Spleen (tissue), 11 donors: ENCODE results near the gene SASH3. TPM values are rescaled to one million over a fixed set of nuclear protein-coding genes. Genes with fewer than 3 reads are reported as not detected.

Experiments
- DNase-seq: peaks from one replicate; pipeline ENCODE4 v3.0.0-alpha.2; 2020
- H3K27ac ChIP-seq, 8 donors: fragments of 200-600 bp; sonication (generic) in 7 of 8; 1 replicate in 4 of 8; 2 replicates in 4 of 8; pipeline versions ENCODE4 v1.5.0 to v1.8.0; 2016 to 2021; ENCODE audit warnings: inconsistent platforms in 4 of 8, mild to moderate bottlenecking in 4 of 8, moderate library complexity in 1 of 8
- H3K27me3 ChIP-seq, 7 donors: fragments of 200-600 bp; sonication (generic) in 6 of 7; replicated peaks in 1 of 7; 1 replicate in 4 of 7; 2 replicates in 3 of 7; pipeline versions ENCODE4 v1.5.0 to v1.8.0; 2016 to 2021; ENCODE audit warnings: inconsistent platforms in 3 of 7, mild to moderate bottlenecking in 1 of 7
- H3K36me3 ChIP-seq, 6 donors: fragments of 200-600 bp; sonication (generic) in 5 of 6; 1 replicate in 4 of 6; 2 replicates in 2 of 6; pipeline versions ENCODE4 v1.5.0 to v1.8.0; 2016 to 2021; ENCODE audit warnings: inconsistent platforms in 2 of 6
- H3K4me1 ChIP-seq, 6 donors: fragments of 200-600 bp; sonication (generic) in 5 of 6; 1 replicate in 3 of 6; 2 replicates in 3 of 6; pipeline versions ENCODE4 v1.5.0 to v1.8.0; 2016 to 2021; ENCODE audit warnings: inconsistent platforms in 3 of 6
- H3K4me3 ChIP-seq, 8 donors: fragments of 200-600 bp; sonication (generic) in 7 of 8; 1 replicate in 4 of 8; 2 replicates in 4 of 8; pipeline versions ENCODE4 v1.5.0 to v1.8.0; 2016 to 2021; ENCODE audit warnings: inconsistent platforms in 4 of 8, mild to moderate bottlenecking in 4 of 8, moderate library complexity in 2 of 8
- H3K9me3 ChIP-seq, 8 donors: fragments of 200-600 bp; sonication (generic) in 7 of 8; 1 replicate in 4 of 8; 2 replicates in 4 of 8; pipeline versions ENCODE4 v1.5.0 to v1.8.0; 2016 to 2021; ENCODE audit warnings: inconsistent platforms in 4 of 8
- POLR2A ChIP-seq, 3 donors: fragments of 450-650 bp; IDR thresholded peaks; one replicate each; pipeline ENCODE4 v1.5.1; 2017; ENCODE audit warnings: antibody characterized with exemption in 3 of 3, mild to moderate bottlenecking in 1 of 3
- POLR2AphosphoS5 ChIP-seq, 3 donors: sonication (generic); formaldehyde crosslinking; IDR thresholded peaks; one replicate each; pipeline ENCODE4 v1.5.1; 2017; ENCODE audit warnings: antibody characterized with exemption in 3 of 3
- WGBS, 5 donors: extraction: QIAGEN DNeasy Blood & Tissue Kit in 3 of 5; methylation state at CpG; one replicate each; pipeline versions ENCODE4 v1.1.5 to v1.1.7; 2013 to 2018; 5-methylcytosine and 5-hydroxymethylcytosine counted together
- intact Hi-C: fragments of 100-400 bp; cut with DNase I; formaldehyde crosslinking; loops from one replicate; pipeline ENCODE4 v1.15.0; 2023; ENCODE audit warnings: low total_unique reads
- polyA plus RNA-seq, 3 donors: library from polyadenylated mRNA; stranded (reverse); fragments of 200-250 nt; gene quantifications; one replicate each; pipeline ENCODE4 v1.2.1, GENCODE V29; 2013
- total RNA-seq, 7 donors: library from RNA; depleted of rRNA in 3 of 7; stranded (reverse); fragments of >200 nt in 3 of 7; fragmentation: NEBNext Ultra II Directional in 4 of 7; extraction: Animal tissue kit (Norgen Biotek cat#: 25700) in 4 of 7; gene quantifications; one replicate each; pipeline versions ENCODE4 v1.1.0 to v1.2.1, GENCODE V29; 2016 to 2021
- TF ChIP-seq, protein P1 (sequence below), 11 experiments: fragments of 200-600 bp in 7 of 11; fragments of 450-650 bp in 4 of 11; sonication (generic) in 4 of 11; IDR thresholded peaks in 8 of 11; conservative IDR thresholded peaks in 3 of 11; 1 replicate in 7 of 11; 2 replicates in 4 of 11; pipeline versions ENCODE4 v1.4.0 to v1.8.0; 2016 to 2021; ENCODE audit warnings: antibody characterized with exemption in 11 of 11, inconsistent platforms in 4 of 11, mild to moderate bottlenecking in 1 of 11
- donor health status: healthy with polysubstance abuse.
- donor health status: DM: no; HTN: no; CAD: no; lungs with moderate emphysema.
- donor health status: DM: no; HTN: no; CAD: no.
- donor health status: Bipolar disorder and iron deficiency.
- donor health status: healthy.
- donor health status: DM: no; HTN: no; CAD: no.
- donor health status: DM: yes; HTN: yes; CAD: no.

Gene SASH3
- total and polyA plus RNA-seq, 10 donors: 111 to 204 (median 140) TPM

DNA sequence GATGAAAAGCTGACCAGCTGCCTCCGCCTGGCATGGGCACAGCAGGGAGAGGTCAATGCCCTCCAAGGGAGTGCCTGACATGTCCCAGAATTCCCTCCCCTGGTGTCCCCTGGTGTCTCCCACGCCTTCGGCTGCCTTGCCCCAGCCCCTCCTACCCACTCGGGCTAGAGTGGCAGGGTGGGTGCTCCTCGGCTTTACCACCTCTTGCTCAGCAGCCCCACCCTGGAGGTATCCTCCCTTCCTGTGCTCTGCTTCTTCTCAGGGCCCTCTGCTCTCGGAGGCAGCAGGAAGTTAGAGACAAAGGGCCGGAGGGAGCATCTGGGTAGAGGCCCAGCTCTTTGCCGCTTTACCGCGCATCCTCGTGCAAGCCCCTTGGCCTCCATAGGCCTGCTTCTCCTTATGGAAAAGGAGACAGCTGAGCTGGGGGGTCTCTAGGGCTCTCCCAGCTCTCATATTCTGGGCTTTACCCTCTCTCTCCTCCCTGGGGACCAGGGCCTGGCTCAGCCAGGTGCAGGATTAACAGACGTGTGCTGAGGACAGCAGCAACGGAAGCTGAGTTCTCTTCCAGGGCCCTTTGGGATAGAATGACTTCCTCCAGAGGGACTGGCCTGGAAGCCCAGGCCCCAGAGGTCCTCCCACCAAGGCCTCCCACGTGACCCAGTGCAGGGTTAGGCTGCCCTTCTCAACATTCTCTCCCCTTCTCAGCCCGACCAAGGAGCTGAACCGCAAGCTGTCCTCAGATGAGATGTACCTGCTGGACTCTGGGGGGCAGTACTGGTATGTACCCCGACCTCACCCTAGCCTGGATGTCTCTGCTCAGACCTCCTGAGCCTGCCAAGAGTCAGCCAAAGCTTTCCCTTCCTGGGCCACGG is 23.7 kb upstream of the SASH3 start:
- TF ChIP-seq, protein P1, sequence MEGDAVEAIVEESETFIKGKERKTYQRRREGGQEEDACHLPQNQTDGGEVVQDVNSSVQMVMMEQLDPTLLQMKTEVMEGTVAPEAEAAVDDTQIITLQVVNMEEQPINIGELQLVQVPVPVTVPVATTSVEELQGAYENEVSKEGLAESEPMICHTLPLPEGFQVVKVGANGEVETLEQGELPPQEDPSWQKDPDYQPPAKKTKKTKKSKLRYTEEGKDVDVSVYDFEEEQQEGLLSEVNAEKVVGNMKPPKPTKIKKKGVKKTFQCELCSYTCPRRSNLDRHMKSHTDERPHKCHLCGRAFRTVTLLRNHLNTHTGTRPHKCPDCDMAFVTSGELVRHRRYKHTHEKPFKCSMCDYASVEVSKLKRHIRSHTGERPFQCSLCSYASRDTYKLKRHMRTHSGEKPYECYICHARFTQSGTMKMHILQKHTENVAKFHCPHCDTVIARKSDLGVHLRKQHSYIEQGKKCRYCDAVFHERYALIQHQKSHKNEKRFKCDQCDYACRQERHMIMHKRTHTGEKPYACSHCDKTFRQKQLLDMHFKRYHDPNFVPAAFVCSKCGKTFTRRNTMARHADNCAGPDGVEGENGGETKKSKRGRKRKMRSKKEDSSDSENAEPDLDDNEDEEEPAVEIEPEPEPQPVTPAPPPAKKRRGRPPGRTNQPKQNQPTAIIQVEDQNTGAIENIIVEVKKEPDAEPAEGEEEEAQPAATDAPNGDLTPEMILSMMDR (IDR thresholded peaks at IDR 0.05 in 8 of 11, conservative IDR thresholded peaks at IDR 0.05 in 3 of 11): peak in 1 of 11 experiments; percentile 23
- TF ChIP-seq POLR2AphosphoS5 (IDR thresholded peaks at IDR 0.05) (peak in 2 of 3 donors; percentile 13 to 56), POLR2A (IDR thresholded peaks at IDR 0.05) (no peak)
- H3K27me3 ChIP-seq: no peaks in the 10 kb centered on the region
- peaks cover 6 to 70% (median 51%) of the 10 kb centered on the region in 6 donors for H3K4me1 ChIP-seq
- intact Hi-C loops: no loop called here
- no peak overlapping the region for H3K4me3 ChIP-seq
- no peaks in the 10 kb centered on the region for H3K36me3 ChIP-seq
- peak overlapping the region in 5 of 8 donors; percentile 27 to 70 (median 51) for H3K27ac ChIP-seq
- no peaks in the 10 kb centered on the region for H3K9me3 ChIP-seq
- 27 to 66% (median 56%) methylated on average over 8 to 18 of the region's 18 CpGs for WGBS, 5 donors
- DNase-seq: peak; percentile 79

DNA sequence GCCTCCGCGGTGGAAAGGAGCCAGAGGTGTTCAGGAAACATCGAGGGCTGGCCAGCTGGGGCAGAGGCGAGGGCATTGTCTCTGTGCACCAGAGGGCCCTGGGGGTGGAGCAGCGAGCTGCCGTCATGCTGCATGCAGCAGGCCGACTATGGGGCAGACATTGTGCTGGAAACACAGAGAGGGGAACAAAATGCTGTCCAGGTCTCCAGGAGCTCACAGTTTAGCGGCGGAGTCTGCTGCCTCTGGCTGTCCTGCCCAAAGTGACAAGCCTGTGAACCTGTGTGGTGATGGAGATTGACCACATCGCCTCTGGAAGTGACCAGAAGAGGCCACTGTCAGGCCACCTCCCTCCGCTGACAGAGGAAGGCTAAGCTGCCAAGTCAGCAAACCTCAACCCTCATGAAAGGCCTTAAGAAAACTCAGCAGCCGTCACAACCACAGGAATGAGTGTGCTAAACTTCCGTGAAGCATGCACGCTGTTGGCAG is 20.1 kb upstream of the SASH3 start:
- Histone ChIP-seq H3K4me1 (peaks cover 6 to 68% (median 52%) of the 10 kb centered on the region in 6 donors), H3K9me3 (no peaks in the 10 kb centered on the region), H3K36me3 (no peaks in the 10 kb centered on the region), H3K27me3 (no peaks in the 10 kb centered on the region), H3K4me3 (peak overlapping the region in 1 of 8 donors; percentile 38), H3K27ac (peak overlapping the region; percentile 49 to 83 (median 70))
- intact Hi-C loops: no loop called here
- WGBS, 5 donors: 6 to 47% (median 27%) methylated on average over 6 to 14 of the region's 14 CpGs
- DNase-seq: peak; percentile 85
- TF ChIP-seq POLR2A (IDR thresholded peaks at IDR 0.05) (no peak), POLR2AphosphoS5 (IDR thresholded peaks at IDR 0.05) (peak in 2 of 3 donors; percentile 42 to 74)
- TF ChIP-seq, protein P1 (IDR thresholded peaks at IDR 0.05 in 8 of 11, conservative IDR thresholded peaks at IDR 0.05 in 3 of 11): peak in 4 of 11 experiments; percentile 15 to 35 (median 19)

DNA sequence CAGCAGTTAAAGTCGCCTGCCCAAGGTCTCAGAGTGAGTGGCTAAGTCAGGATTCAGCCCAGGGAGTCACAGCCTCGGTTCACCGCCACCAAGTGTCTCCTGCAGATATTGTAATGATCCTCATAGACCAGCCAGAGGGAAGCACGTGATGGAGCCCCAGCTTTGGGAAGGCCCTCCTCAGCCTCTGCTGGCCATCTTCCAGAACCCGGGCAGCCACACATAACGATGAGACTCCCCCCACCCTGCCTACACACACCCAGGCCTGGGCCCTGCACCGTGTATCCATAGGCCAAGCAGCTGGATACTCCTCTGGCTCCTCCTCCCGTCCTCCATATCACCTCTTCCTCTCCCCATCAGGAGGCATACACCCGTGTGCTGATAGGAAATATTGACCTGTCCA is 19.6 kb upstream of the SASH3 start:
- peaks cover 6 to 62% (median 52%) of the 10 kb centered on the region in 6 donors for H3K4me1 ChIP-seq
- H3K36me3 ChIP-seq: no peaks in the 10 kb centered on the region
- DNase-seq: peak; percentile 77
- peak overlapping the region in 1 of 8 donors; percentile 38 for H3K4me3 ChIP-seq
- H3K27me3 ChIP-seq: no peaks in the 10 kb centered on the region
- H3K9me3 ChIP-seq: no peaks in the 10 kb centered on the region
- intact Hi-C loops: no loop called here
- peak overlapping the region in 7 of 8 donors; percentile 49 to 83 (median 70) for H3K27ac ChIP-seq
- TF ChIP-seq POLR2A (IDR thresholded peaks at IDR 0.05): no peak
- TF ChIP-seq, protein P1 (IDR thresholded peaks at IDR 0.05 in 8 of 11, conservative IDR thresholded peaks at IDR 0.05 in 3 of 11): no peak
- no peak for TF ChIP-seq POLR2AphosphoS5 (IDR thresholded peaks at IDR 0.05)
- WGBS, 5 donors: 36 to 63% (median 63%) methylated on average over 3 to 9 of the region's 9 CpGs

DNA sequence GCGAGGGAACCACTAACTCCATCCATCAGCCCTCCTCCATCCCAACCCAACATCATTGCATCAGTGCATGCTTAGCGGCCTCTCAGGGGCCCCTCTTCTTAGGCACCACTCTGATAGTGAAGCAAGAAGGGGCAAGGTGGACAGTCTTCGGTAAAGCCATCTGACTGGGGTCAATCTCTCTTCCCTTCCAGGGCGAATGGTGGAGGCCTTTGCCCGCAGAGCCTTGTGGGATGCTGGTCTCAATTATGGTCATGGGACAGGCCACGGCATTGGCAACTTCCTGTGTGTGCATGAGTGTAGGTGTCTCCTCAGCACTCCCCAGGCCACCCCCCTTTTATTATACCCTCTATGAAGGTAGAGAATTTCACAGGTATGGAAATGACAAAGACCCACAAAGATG is 18.8 kb upstream of the SASH3 start:
- Histone ChIP-seq H3K9me3 (no peaks in the 10 kb centered on the region), H3K27me3 (no peaks in the 10 kb centered on the region), H3K36me3 (no peaks in the 10 kb centered on the region), H3K4me1 (peaks cover 6 to 54% (median 44%) of the 10 kb centered on the region in 6 donors), H3K27ac (peak overlapping the region in 3 of 8 donors; percentile 80 to 83 (median 83)), H3K4me3 (no peak overlapping the region)
- DNase-seq: peak; percentile 52
- intact Hi-C loops: no loop called here
- TF ChIP-seq, protein P1 (IDR thresholded peaks at IDR 0.05 in 8 of 11, conservative IDR thresholded peaks at IDR 0.05 in 3 of 11): no peak
- TF ChIP-seq POLR2AphosphoS5 (IDR thresholded peaks at IDR 0.05): no peak
- no peak for TF ChIP-seq POLR2A (IDR thresholded peaks at IDR 0.05)
- WGBS, 5 donors: 67 to 91% (median 82%) methylated on average over 6 of the region's 6 CpGs; no CpG with 5 or more reads in 1 of the 5 donors
